Subcutaneous adipose tissue (tissue), 4 donors: ENCODE results near the gene CREB1. TPM values are rescaled to one million over a fixed set of nuclear protein-coding genes. Genes with fewer than 3 reads are reported as not detected.

Experiments
- CTCF ChIP-seq: fragments of 450-650 bp; IDR thresholded peaks from one replicate; pipeline ENCODE4 v1.5.1; 2016; ENCODE audit warnings: low read depth, mild to moderate bottlenecking, control low read depth, antibody characterized with exemption, moderate library complexity
- total RNA-seq, 4 donors: library from RNA; depleted of rRNA; stranded (reverse); fragments of >200 nt; gene quantifications; one replicate each; pipeline ENCODE4 v1.1.0, GENCODE V29; 2016

CREB1 gene
- total RNA-seq, 4 donors from 2014 or later = 39.4 to 75.5 (median 54.0) TPM

- no peak for TF ChIP-seq CTCF
Observed at GRCh38 chr2:207643892-207644291, 114.1 kb downstream of the CREB1 start.

Other genes with a start within 250 kb of the CREB1 start
- 10 to 100 TPM; 11.0 to 25.1 (median 16.7) TPM for gene METTL21A, start 95.4 kb downstream of the CREB1 start, total RNA-seq
- gene CCNYL1, start 181.7 kb downstream of the CREB1 start, total RNA-seq = 10 to 100 TPM; 17.0 to 26.4 (median 20.8) TPM
- 10 to 100 TPM in 3 of 4 donors, 1 to 10 TPM in 1; 8.8 to 21.5 (median 17.1) TPM for gene FZD5, start 239.9 kb downstream of the CREB1 start, total RNA-seq